ENCODE measurements around the gene PLCB4. TPM values are rescaled to one million over a fixed set of nuclear protein-coding genes. Genes with fewer than 3 reads are reported as not detected.

PLCB4 gene
- total and polyA plus RNA-seq, 7 donors: 0.90 to 6.7 (median 2.1) TPM

DNA sequence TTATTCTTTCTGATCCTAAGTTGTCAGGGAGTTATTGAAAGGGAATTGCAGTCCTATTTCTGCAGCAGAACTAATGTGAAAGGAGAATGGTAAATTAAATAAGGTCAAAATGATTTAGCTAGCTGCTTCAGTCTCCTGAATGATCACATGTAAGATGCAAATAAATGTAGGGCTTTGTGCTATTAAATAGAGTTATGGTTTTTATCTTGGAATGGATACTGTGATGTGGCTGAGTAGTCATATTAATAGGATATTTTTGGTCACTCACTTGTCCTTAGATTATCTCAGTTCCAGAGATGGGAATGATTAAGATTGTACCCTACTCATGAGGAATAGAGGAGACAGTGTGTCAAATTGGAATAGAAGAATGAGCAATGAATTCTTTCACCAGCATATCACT is 129.6 kb downstream of the PLCB4 start:
- TF ChIP-seq, protein P1, sequence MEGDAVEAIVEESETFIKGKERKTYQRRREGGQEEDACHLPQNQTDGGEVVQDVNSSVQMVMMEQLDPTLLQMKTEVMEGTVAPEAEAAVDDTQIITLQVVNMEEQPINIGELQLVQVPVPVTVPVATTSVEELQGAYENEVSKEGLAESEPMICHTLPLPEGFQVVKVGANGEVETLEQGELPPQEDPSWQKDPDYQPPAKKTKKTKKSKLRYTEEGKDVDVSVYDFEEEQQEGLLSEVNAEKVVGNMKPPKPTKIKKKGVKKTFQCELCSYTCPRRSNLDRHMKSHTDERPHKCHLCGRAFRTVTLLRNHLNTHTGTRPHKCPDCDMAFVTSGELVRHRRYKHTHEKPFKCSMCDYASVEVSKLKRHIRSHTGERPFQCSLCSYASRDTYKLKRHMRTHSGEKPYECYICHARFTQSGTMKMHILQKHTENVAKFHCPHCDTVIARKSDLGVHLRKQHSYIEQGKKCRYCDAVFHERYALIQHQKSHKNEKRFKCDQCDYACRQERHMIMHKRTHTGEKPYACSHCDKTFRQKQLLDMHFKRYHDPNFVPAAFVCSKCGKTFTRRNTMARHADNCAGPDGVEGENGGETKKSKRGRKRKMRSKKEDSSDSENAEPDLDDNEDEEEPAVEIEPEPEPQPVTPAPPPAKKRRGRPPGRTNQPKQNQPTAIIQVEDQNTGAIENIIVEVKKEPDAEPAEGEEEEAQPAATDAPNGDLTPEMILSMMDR (IDR thresholded peaks at IDR 0.05): no peak
- no peak overlapping the region for H3K27ac ChIP-seq
- no peaks in the 10 kb centered on the region for H3K9me3 ChIP-seq
- no peaks in the 10 kb centered on the region for H3K36me3 ChIP-seq (ENCODE audit: insufficient read depth in 1 of 2, low read depth in 1 of 2)
- no peak for ATAC-seq
- no peak overlapping the region for H3K4me3 ChIP-seq
- H3K4me1 ChIP-seq: no peaks in the 10 kb centered on the region
- no peak for DNase-seq
- H3K27me3 ChIP-seq (ENCODE audit: insufficient read depth in 3 of 3, low read length in 2 of 3): no peaks in the 10 kb centered on the region
- intact Hi-C loops (cut with DNase I): no loop called here

DNA sequence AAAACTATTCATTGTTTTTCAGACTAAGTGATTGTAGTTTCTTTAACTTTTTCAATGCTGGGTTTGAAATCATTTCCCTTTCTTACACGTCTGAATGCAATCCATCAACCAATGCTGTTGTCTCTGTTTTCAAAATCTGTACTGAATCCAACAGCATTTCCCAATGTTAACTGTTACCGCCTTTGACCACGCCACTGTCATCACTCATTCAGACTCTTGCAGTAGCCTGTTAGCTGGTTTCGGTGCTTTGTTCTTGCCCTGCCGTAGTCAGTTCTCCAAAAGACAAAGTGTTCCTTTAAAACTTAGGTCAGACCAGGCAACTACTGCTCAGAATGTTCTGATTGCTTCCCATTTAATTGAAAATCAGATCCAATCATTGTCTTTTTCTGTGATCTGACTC is 131.3 kb downstream of the PLCB4 start:
- intact Hi-C loops (cut with DNase I): no loop called here
- Histone ChIP-seq H3K9me3 (no peaks in the 10 kb centered on the region), H3K27me3 (ENCODE audit: insufficient read depth in 3 of 3, low read length in 2 of 3) (no peaks in the 10 kb centered on the region), H3K36me3 (ENCODE audit: insufficient read depth in 1 of 2, low read depth in 1 of 2) (no peaks in the 10 kb centered on the region), H3K27ac (no peak overlapping the region), H3K4me1 (no peaks in the 10 kb centered on the region), H3K4me3 (no peak overlapping the region)
- 86 to 92% (median 87%) methylated on average over 5 of the region's 5 CpGs for WGBS, 3 donors
- DNase-seq (no peak), ATAC-seq (no peak)
- TF ChIP-seq, protein P1 (IDR thresholded peaks at IDR 0.05): no peak

DNA sequence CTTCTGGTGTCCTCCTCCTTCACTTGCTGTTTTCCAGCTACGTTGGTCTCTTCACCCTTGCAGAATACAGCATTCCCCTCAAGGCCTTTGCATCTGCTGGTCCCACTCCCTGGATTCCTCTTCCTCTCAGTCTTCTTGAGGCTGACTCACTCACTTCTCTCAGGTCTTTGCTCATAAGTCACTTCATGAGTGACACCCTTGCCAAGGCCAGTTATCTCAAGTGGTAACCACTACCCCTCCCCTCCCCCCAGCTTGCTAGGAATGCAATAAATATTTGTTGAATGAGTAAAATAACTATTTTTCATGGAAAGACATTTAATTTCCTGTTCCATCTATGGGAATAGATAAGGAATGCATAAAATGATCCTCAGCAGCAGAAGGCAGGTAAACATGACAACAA is 131.7 kb downstream of the PLCB4 start:
- WGBS, 3 donors: 81 to 95% (median 82%) methylated on average over 1 of the region's 1 CpG
- intact Hi-C loops (cut with DNase I): no loop called here
- ATAC-seq (no peak), DNase-seq (no peak)
- TF ChIP-seq, protein P1 (IDR thresholded peaks at IDR 0.05): no peak
- Histone ChIP-seq H3K27me3 (ENCODE audit: insufficient read depth in 3 of 3, low read length in 2 of 3) (no peaks in the 10 kb centered on the region), H3K36me3 (ENCODE audit: insufficient read depth in 1 of 2, low read depth in 1 of 2) (no peaks in the 10 kb centered on the region), H3K4me1 (no peaks in the 10 kb centered on the region), H3K4me3 (no peak overlapping the region), H3K27ac (no peak overlapping the region), H3K9me3 (no peaks in the 10 kb centered on the region)

DNA sequence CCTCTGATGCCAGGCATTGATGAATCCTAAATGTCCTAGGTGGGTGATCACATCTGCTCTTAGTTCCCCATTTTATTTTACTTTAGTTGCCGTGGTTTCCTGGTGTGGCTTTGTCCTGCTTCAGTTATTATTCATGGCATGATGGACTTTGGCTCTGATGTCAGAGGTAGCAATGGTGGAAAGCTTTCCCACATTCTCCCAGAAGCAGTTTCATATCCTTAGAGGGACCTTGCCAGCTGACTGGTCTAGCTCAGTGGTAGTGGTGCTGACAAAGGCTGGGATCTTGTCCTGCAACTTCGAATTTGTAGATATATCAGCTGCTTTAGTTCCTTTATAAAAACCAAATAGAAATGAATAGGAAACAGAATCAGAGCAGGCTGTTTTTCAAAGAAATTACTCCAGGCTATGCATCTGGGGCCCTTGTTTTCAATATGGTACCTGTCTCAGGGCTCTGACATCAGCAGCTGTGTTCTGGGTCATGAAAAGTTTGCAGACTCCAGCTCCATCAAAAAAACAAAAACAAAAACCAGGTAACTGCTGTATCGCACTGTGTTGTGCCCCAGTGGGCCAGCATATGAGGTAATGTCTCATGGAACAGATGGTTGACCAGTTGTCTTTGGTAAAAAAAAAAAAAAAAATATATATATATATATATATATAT is 133.7 kb downstream of the PLCB4 start:
- Histone ChIP-seq H3K9me3 (no peaks in the 10 kb centered on the region), H3K4me1 (no peaks in the 10 kb centered on the region), H3K36me3 (ENCODE audit: insufficient read depth in 1 of 2, low read depth in 1 of 2) (no peaks in the 10 kb centered on the region), H3K4me3 (no peak overlapping the region), H3K27ac (no peak overlapping the region), H3K27me3 (ENCODE audit: insufficient read depth in 3 of 3, low read length in 2 of 3) (no peaks in the 10 kb centered on the region)
- 75 to 82% (median 81%) methylated on average over 3 of the region's 3 CpGs for WGBS, 3 donors
- DNase-seq: no peak
- TF ChIP-seq, protein P1 (IDR thresholded peaks at IDR 0.05): no peak
- intact Hi-C loops (cut with DNase I): no loop called here
- no peak for ATAC-seq

DNA sequence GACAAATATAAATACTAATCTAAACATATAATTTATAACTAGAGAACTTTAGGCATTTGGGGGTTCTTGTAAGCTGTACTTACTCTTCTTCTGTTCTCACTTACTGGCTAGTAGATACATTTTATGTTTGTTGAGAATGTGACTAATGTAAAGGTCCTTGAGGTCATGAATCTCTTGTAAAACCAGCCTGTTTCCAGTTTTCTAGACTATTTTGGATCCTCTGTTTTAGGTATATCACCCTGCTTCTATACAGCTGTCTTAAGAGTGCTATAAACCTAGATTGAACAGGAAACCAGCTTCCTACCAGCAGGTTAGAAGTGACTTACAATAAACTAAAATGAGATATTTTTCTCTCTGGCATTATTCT is 134.2 kb downstream of the PLCB4 start:
- Histone ChIP-seq H3K9me3 (no peaks in the 10 kb centered on the region), H3K27me3 (ENCODE audit: insufficient read depth in 3 of 3, low read length in 2 of 3) (no peaks in the 10 kb centered on the region), H3K4me3 (no peak overlapping the region), H3K4me1 (no peaks in the 10 kb centered on the region), H3K36me3 (ENCODE audit: insufficient read depth in 1 of 2, low read depth in 1 of 2) (no peaks in the 10 kb centered on the region), H3K27ac (no peak overlapping the region)
- no peak for ATAC-seq
- TF ChIP-seq, protein P1 (IDR thresholded peaks at IDR 0.05): no peak
- intact Hi-C loops (cut with DNase I): no loop called here
- DNase-seq: no peak

Data from psoas muscle (tissue), 8 donors.